ENCODE measurements around the gene CCDC78. TPM values are rescaled to one million over a fixed set of nuclear protein-coding genes. Genes with fewer than 3 reads are reported as not detected.

The CCDC78 gene
- total and polyA plus RNA-seq, 5 experiments from 2014 or later, result 1.1 to 15.1 (median 6.7) TPM; not detected in 1

DNA sequence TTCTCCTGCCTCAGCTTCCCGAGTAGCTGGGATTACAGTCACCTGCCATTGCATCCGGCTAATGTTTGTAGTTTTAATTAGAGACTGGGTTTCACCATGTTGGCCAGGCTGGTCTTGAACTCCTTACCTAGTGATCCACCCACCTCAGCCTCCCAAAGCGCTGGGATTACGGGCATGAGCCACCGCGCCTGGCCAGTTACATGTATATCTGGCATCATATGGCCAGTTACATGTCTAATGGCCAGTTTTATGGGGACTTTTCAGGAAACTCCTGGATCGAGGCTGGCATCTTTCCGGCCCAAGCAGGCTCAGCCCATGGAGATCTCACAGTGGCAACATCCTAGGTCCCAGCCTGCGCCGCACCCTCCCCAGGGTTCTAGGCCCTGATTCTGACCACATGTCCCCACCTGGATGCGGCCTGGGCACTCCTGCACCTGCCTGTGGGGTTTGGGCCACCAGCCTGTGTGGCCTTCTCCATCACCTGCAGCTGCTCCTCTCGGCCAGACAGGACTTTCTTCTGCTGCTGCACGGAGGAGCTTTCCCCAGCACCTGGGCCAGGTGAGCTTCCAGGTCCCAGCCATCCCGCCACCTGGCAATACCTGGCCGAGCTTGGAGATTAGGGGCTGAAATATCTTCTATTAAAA is 15.9 kb upstream of the CCDC78 start:
- ATAC-seq, result no peak
- H3K4me3 Mint-ChIP-seq, result peak overlapping the region; percentile 61 to 80 (median 72)
- DNase-seq, result no peak
- POLR2A ChIA-PET, result interaction anchor here (1.0 to 23.0 kb wide), 2 partner anchors 25 to 54 kb away, joined by 3 to 411 read pairs; partner anchors contain the start of genes ANTKMT, CCDC78, HAGHL and METRN
- H3K4me1 Mint-ChIP-seq, result peaks cover 0 to 19% (median 9%) of the 10 kb centered on the region in 4 donors
- peak overlapping the region in 3 of 10 donors; percentile 11 to 55 (median 43) for H3K27ac Mint-ChIP-seq
- peaks cover 0 to 6% (median 0%) of the 10 kb centered on the region in 3 donors for H3K36me3 Mint-ChIP-seq
- H3K27me3 Mint-ChIP-seq, result no peaks in the 10 kb centered on the region
- no peaks in the 10 kb centered on the region for H3K9me3 Mint-ChIP-seq

DNA sequence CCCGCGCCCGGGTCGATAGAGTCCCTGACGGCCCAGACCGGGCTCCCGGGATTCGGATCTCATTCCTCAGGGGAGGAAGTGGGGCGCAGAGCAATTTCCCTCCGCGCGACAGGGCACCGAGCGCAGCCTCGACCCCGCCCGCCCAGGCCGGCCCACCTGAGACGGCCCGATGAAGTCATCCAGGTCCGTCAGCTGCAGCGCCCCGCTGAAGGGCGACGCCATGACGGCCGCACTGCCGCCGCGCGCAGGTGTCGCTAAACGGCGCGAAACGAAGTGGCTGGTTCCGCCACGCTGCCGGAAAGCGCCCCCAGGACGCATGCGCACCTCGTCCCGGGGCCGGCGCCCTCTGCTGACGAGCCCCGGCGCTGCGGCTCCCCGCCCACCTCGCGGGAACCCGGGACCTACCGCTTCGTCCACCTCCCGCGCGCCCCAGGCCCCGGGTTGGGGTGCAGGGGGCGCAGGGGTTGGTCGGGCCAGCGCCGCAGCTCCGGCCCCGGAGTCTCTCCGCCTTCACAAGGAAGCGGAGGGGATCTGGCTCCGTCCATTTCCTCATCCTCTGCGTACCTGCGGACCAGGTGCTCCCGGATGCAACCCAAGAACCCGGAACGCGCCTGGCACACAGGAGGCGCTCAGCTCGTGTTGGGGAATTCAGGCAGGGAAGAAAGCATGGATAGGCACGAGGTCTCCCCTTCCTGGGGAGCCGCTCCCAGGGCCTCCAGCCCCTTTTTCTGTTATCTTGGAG is 14.7 kb upstream of the CCDC78 start, which contains the start of gene CIAO3:
Gene CIAO3, minus strand, starts transcription at position 234 of the 742 bp plus-strand sequence. Its CDS starts 12 bp downstream, at position 222.
- Mint-ChIP-seq H3K27me3 (no peaks in the 10 kb centered on the region), H3K27ac (peak within 1 kb of the TSS in 7 of 10 donors; percentile 43 to 82 (median 60)), H3K4me1 (peaks cover 0 to 19% (median 8%) of the 10 kb centered on the region in 4 donors), H3K36me3 (peaks cover 0 to 14% (median under 1%) of the 10 kb centered on the region in 3 donors), H3K4me3 (peak within 1 kb of the TSS; percentile 73 to 85 (median 76)), H3K9me3 (no peaks in the 10 kb centered on the region)
- DNase-seq (peak; percentile 84 to 99 (median 92)), ATAC-seq (peak; percentile 92 to 96)
- POLR2A ChIA-PET, result interaction anchor here (1.0 to 23.0 kb wide), 6 partner anchors 11 to 55 kb away, joined by 3 to 411 read pairs (median 8); partner anchors contain the start of genes ANTKMT, CCDC78, HAGHL and METRN

DNA sequence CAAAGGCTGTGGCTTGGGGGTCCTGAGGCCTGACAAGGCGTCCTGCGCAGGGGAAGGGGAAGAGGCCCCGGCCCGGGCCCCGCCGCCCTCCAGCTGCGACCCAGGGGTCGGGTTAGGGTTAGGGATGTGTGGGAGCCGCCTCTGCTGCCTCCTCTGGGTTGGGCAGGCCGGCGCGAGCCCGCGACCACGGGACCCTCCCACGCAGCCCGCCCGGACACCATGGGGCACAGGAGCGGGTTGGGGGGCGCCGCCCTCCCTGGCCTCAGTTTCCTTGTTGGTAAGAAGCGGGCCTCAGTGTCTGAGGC is 14.2 kb upstream of the CCDC78 start:
- DNase-seq (no peak), ATAC-seq (peak; percentile 15 to 21)
- Mint-ChIP-seq H3K4me3 (peak overlapping the region; percentile 41 to 85 (median 75)), H3K27me3 (no peaks in the 10 kb centered on the region), H3K27ac (peak overlapping the region in 7 of 10 donors; percentile 43 to 82 (median 60)), H3K36me3 (peaks cover 0 to 19% (median 2%) of the 10 kb centered on the region in 3 donors), H3K9me3 (no peaks in the 10 kb centered on the region), H3K4me1 (peaks cover 0 to 19% (median 8%) of the 10 kb centered on the region in 4 donors)
- POLR2A ChIA-PET, result interaction anchor here (1.0 to 23.0 kb wide), 5 partner anchors 10 to 50 kb away, joined by 3 to 411 read pairs (median 11); partner anchors contain the start of genes ANTKMT, CCDC78, HAGHL and METRN

DNA sequence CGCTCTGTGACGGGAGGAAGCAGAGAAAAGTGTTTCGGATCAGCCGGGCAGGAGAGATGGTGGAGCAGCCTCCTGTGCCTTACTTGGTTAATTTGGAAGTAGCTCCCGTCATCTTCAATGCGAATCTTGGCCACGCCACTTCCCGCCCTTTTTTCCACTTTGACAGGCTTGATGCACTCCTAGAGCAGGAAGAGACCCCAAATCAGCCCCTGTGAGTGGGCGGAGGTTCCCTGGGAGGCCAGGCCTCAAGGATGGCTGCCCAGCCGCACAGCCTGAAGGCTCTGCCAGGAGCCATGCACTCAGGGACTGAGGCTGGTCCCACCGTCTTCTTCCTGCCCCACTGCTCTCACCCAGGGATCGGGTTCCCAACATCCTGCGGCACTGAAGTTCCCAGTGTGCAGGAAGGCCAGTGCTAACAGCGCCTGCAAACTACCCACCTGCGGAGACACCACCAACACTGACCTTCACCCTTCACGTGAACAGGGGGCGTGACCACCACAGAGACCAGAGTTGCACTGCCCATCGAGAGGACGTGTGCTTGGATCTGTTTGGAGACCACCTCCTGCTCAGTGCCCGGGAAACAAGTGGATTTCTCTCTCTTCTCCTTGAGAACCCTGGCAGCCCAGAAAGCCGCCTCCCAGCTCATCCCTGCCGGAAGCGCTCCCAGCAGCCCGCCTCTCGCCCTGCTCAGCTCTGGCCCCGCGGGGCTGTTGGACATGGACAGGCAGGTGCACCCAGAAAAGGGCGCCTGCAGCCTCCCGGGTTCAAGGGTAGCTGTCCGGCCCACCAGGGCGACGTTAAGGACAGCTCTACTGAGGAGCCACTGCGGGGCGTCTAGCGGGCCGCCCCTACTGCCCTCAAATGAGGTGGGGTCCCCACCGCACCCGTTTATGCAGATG is 13.6 kb upstream of the CCDC78 start:
- POLR2A ChIA-PET, result interaction anchor here (1.0 to 23.0 kb wide), 6 partner anchors 10 to 72 kb away, joined by 3 to 411 read pairs (median 8); partner anchors contain the start of genes ANTKMT, CCDC78, HAGHL and METRN
- Mint-ChIP-seq H3K9me3 (no peaks in the 10 kb centered on the region), H3K4me1 (peaks cover 0 to 19% (median 8%) of the 10 kb centered on the region in 4 donors), H3K27ac (peak overlapping the region in 6 of 10 donors; percentile 43 to 80 (median 68)), H3K4me3 (peak overlapping the region; percentile 47 to 85 (median 74)), H3K27me3 (no peaks in the 10 kb centered on the region), H3K36me3 (peaks cover 0 to 23% (median 2%) of the 10 kb centered on the region in 3 donors)
- no peak for ATAC-seq
- DNase-seq, result no peak

DNA sequence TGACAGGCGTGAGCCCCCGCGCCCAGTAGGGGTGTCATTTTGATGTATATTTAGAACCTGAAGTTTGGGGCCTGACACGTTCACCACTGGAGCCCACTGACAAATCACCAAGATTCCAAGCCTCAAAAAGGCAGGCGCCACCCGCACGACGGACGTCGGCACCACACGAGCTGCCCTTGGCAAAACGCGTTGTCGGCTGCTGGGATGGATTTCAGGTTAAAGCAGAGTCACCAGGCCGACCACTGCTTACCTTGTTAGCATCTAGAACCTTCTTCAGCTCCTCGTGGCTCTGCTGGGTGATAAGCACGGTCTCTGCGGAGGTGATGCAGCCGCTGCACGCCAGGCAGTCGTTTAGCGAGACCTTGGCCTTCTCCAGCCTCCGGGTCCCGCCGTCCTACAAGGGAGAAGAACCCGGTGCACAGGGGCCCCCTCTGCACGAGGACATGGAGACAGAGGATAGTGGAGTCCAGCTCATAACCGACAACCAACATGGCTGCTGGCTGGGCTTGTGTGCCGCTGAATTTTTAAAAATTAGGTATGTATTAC is 10.8 kb upstream of the CCDC78 start:
- ATAC-seq (no peak), DNase-seq (no peak)
- no peak overlapping the region for H3K4me3 Mint-ChIP-seq
- H3K9me3 Mint-ChIP-seq, result no peaks in the 10 kb centered on the region
- no peaks in the 10 kb centered on the region for H3K27me3 Mint-ChIP-seq
- POLR2A ChIA-PET, result interaction anchor here (23.0 kb wide), 1 partner anchor 20 kb away, joined by 411 read pairs; the partner anchor contains the start of genes ANTKMT, CCDC78, HAGHL and METRN
- peaks cover 0 to 34% (median 2%) of the 10 kb centered on the region in 3 donors for H3K36me3 Mint-ChIP-seq
- peaks cover 0 to 19% (median 8%) of the 10 kb centered on the region in 4 donors for H3K4me1 Mint-ChIP-seq
- no peak overlapping the region for H3K27ac Mint-ChIP-seq

DNA sequence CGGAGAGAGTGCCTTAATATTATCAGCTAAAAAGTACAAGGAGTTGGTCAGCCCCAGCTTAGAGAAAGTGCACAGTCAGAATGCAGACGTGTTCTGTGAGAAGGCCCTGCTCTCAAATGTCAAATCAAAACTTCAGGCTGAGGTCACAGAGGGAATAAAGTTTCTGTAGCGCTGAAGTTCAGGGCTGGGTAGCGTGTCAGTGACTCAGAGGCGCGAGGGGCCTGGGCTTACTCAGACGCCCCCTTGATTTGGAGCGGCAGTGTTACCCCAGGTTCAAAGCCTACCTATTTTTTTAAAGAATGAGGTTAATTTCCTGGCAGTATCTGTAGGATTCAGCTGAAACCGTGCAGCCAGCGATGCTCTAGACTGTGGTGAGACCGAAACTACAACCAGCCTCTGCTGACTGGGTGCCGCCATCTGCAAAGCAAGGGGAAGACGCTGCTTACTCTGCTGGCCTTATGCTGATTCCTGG is 9.8 kb upstream of the CCDC78 start:
- DNase-seq, result no peak
- no peaks in the 10 kb centered on the region for H3K27me3 Mint-ChIP-seq
- ATAC-seq, result no peak
- peaks cover 0 to 35% (median 2%) of the 10 kb centered on the region in 3 donors for H3K36me3 Mint-ChIP-seq
- peaks cover 0 to 17% (median 8%) of the 10 kb centered on the region in 4 donors for H3K4me1 Mint-ChIP-seq
- POLR2A ChIA-PET, result interaction anchor here (23.0 kb wide), 1 partner anchor 19 kb away, joined by 411 read pairs; the partner anchor contains the start of genes ANTKMT, CCDC78, HAGHL and METRN
- H3K9me3 Mint-ChIP-seq, result no peaks in the 10 kb centered on the region
- H3K27ac Mint-ChIP-seq, result peak overlapping the region in 2 of 10 donors; percentile 72 to 82
- no peak overlapping the region for H3K4me3 Mint-ChIP-seq

DNA sequence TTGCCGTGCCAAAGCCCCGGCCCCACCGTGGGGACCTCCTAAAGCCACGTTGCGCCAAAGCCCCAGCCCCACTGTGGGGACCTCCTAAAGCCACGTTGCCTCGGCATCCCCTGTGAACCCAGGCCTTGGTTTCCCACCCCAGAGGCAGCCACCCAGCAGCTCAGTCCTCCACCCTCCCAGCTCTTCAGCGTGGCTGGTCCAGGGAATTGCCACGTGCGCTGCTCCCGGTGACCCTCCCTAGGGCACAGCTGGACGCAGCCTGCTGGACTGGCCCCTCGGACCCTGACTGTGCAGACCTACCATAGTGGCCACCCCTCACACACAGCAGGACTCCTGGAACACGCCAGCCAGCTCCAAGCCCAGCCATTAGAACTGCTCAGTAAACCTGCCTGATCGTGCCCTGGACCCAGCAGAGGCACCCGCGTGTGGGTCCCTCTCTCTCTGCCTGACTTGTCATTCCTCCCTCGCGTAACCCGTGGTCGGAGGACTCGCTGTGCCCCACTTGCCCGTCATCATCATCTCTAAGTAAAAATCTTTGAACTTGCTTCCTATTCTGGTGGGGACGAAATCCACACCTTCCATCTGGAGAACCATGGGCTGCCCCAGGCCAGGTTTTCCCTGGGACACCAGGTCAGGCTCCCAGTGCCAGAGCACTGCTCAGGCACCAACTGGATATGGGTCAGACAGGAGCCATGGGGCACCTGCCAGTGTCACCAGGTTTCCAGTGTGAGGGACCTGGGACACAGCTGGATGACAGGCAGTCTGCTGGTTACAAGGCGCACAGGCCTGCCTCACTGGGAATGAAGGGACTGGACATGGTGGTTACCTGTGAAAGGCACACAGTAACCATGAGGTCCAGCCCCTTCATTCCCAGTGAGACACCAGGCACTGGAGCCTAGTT is 9.0 kb upstream of the CCDC78 start:
- H3K27ac Mint-ChIP-seq, result peak overlapping the region in 2 of 10 donors; percentile 56 to 72
- POLR2A ChIA-PET, result interaction anchor here (1.0 to 23.0 kb wide), 2 partner anchors 19 to 40 kb away, joined by 3 to 411 read pairs; partner anchors contain the start of genes ANTKMT, CCDC78, HAGHL and METRN
- no peaks in the 10 kb centered on the region for H3K27me3 Mint-ChIP-seq
- H3K4me3 Mint-ChIP-seq, result peak overlapping the region in 1 of 10 donors; percentile 26
- no peaks in the 10 kb centered on the region for H3K9me3 Mint-ChIP-seq
- H3K4me1 Mint-ChIP-seq, result peaks cover 0 to 17% (median 8%) of the 10 kb centered on the region in 4 donors
- H3K36me3 Mint-ChIP-seq, result peaks cover 0 to 35% (median 2%) of the 10 kb centered on the region in 3 donors
- no peak for DNase-seq
- no peak for ATAC-seq

DNA sequence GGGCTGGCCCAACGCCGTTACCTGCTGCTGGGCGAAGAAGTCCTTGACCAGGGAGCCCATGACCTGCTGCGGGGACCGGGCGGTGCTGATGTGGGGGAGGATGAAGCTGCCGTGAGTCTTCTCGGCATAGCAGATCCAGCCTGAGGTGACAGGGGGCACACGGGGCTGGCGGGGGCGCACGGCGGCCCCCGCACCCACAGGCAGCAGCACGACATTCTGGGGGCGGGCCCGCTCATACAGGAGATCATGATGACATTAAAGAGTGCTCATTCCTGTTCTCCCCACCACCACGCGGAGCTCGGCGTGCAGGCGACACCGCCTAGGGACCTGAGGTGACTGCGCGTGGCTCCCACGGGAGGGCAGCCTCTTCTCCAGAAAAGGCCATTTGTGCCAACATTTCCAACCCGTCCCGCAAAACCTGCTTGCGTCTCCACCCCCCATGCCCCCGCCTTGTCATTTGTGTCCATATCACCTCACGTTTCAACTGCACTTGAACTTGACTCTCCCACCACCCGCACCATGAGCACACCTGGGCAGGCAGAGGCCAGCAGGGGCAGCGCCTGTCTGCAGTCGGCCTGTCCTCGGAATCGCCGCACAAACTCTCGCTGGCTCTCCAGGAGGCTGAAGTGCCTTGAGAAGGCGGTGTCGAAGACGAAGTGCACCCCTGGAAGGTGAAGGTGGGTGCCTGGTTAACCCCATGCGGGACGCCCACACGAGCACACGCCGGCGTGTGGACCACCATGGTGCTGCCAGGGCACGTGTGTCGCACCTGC is 8.2 kb upstream of the CCDC78 start:
- Mint-ChIP-seq H3K9me3 (no peaks in the 10 kb centered on the region), H3K27me3 (no peaks in the 10 kb centered on the region), H3K4me3 (no peak overlapping the region), H3K36me3 (peaks cover 0 to 35% (median 2%) of the 10 kb centered on the region in 3 donors), H3K4me1 (peaks cover 0 to 10% (median 4%) of the 10 kb centered on the region in 4 donors), H3K27ac (no peak overlapping the region)
- POLR2A ChIA-PET, result interaction anchor here (1.0 to 23.0 kb wide), 2 partner anchors 18 to 39 kb away, joined by 3 to 411 read pairs; partner anchors contain the start of genes ANTKMT, CCDC78, HAGHL and METRN
- no peak for ATAC-seq
- no peak for DNase-seq

DNA sequence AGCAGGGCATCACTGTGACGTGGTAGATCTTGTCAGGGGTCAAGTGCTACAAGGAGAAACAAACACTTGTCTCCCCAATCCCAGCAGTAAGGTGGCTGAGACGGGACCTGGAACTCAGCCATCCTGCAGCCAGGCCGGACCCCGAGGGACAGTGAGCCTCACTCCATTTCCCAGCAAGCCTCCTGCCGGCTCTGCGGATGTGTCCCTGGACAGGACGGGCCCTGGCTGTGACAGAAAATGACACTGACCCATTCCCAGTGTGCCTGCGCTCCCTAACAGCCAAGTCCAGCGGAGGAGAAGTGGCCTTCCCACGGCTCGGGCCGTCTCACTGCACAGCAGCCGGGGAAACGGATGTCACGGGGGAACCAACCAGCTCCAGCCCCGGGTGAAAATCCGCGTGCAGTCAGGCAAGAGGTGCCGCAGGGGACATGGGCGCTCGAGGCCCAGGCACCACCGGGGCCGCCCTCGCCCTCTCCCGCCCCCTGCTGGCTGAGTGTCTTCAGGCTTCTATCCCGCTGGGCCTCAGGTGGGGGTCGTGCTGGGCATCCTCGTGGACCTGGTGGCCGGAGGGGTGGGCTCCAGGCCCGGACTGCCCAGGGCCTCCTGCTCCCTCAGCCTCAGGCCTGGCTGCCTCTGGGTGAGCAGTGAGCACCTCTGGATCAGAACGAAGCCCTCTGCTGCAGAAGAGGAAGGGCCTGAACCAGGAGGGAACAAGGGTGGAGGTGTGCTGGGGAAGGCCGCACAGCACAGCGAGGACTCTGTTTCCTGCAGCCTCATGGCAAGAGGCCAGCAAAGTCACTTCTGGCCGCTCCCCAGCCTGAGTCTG is 7.4 kb upstream of the CCDC78 start:
- Mint-ChIP-seq H3K4me1 (peaks cover 0 to 5% (median 2%) of the 10 kb centered on the region in 4 donors), H3K4me3 (no peak overlapping the region), H3K27me3 (no peaks in the 10 kb centered on the region), H3K9me3 (no peaks in the 10 kb centered on the region), H3K36me3 (peaks cover 0 to 35% (median 2%) of the 10 kb centered on the region in 3 donors), H3K27ac (no peak overlapping the region)
- ATAC-seq (peak; percentile 45 to 66), DNase-seq (peak in 3 of 10 donors; percentile 47 to 78 (median 59))
- POLR2A ChIA-PET, result interaction anchor here (1.0 to 23.0 kb wide), 2 partner anchors 17 to 39 kb away, joined by 3 to 411 read pairs; partner anchors contain the start of genes ANTKMT, CCDC78, HAGHL and METRN

All from naive thymus-derived CD8-positive, alpha-beta T cell (primary cell).